Caco-2 (cell line): ENCODE measurements around the gene KLLN. TPM values are rescaled to one million over a fixed set of nuclear protein-coding genes. Genes with fewer than 3 reads are reported as not detected.
"Not testable (repeated sequence)": the region's sequence is repeated elsewhere in the genome, so short reads cannot be mapped to it uniquely, and the experiment has no call there.

ENCODE experiments used
- BruUV-seq: library from RNA; stranded (reverse); fragments of 400-500 nt; replicated peaks from 2 replicates; lab custom pipeline; 2021; lab: Mats Ljungman, UMichigan
- CTCF ChIA-PET: fragments of 300-600 bp; sonication (Branson Sonifier 250); formaldehyde crosslinking; loops from one replicate; lab custom pipeline; 2022; ENCODE audit warnings: antibody characterized with exemption; lab: Charles Lee
- POLR2A ChIA-PET: fragments of 300-600 bp; sonication (Branson Sonifier 250); formaldehyde crosslinking; loops from one replicate; lab custom pipeline; 2022; ENCODE audit warnings: antibody characterized with exemption; lab: Charles Lee
- DNase-seq, 2 experiments: peaks; one replicate each; pipeline versions ENCODE4 v3.0.0 to v3.0.0-alpha.2; 2020 to 2022
- H3K27me3 ChIP-seq: replicated peaks from 2 replicates; pipeline ENCODE4 v1.6.0; 2011; ENCODE audit warnings: low read length; ENCODE audit not compliant: control insufficient read depth, insufficient read depth
- H3K36me3 ChIP-seq: 2 replicates; pipeline ENCODE4 v1.5.1; 2011; ENCODE audit warnings: low read length; ENCODE audit not compliant: control insufficient read depth, insufficient read depth
- H3K4me1 ChIP-seq: fragments of 250-450 bp; sonication (Bioruptor Pico); 2 replicates; pipeline ENCODE4 v1.5.1; 2020; ENCODE audit warnings: mild to moderate bottlenecking
- H3K4me3 ChIP-seq: 2 replicates; pipeline ENCODE4 v1.5.1; 2011; ENCODE audit warnings: low read depth, mild to moderate bottlenecking, control low read depth, low read length
- H3K9me3 ChIP-seq: fragments of 250-450 bp; sonication (Bioruptor Pico); 2 replicates; pipeline ENCODE4 v1.5.1; 2020; ENCODE audit warnings: mild to moderate bottlenecking, moderate library complexity
- H3K27ac Mint-ChIP-seq: one replicate; pipeline ENCODE4 v1.8.0; 2022; ENCODE audit warnings: mixed read lengths; ENCODE audit not compliant: unreplicated experiment
- H3K27me3 Mint-ChIP-seq: one replicate; pipeline ENCODE4 v1.8.0; 2022; ENCODE audit warnings: mixed read lengths; ENCODE audit not compliant: insufficient read depth, unreplicated experiment
- H3K36me3 Mint-ChIP-seq: one replicate; pipeline ENCODE4 v1.8.0; 2022; ENCODE audit warnings: mild to moderate bottlenecking, mixed read lengths; ENCODE audit not compliant: insufficient read depth, unreplicated experiment
- H3K4me1 Mint-ChIP-seq: one replicate; pipeline ENCODE4 v1.8.0; 2022; ENCODE audit warnings: low read depth, mixed read lengths; ENCODE audit not compliant: unreplicated experiment
- H3K4me3 Mint-ChIP-seq: one replicate; pipeline ENCODE4 v1.8.0; 2022; ENCODE audit warnings: mild to moderate bottlenecking, moderate library complexity, mixed read lengths; ENCODE audit not compliant: unreplicated experiment
- H3K9me3 Mint-ChIP-seq: one replicate; pipeline ENCODE4 v1.8.0; 2022; ENCODE audit warnings: mixed read lengths; ENCODE audit not compliant: unreplicated experiment
- CTCF ChIP-seq, 2 experiments: fragments of 200-600 bp in 1 of 2; IDR thresholded peaks; 1 replicate in 1 of 2; 2 replicates in 1 of 2; pipeline versions ENCODE4 v1.5.1 to v1.8.0; 2011 to 2022; ENCODE audit warnings: antibody characterized with exemption in 1 of 2, control low read depth in 1 of 2, inconsistent platforms in 1 of 2, low read depth in 1 of 2, low read length in 1 of 2, mild to moderate bottlenecking in 1 of 2, moderate library complexity in 1 of 2; ENCODE audit not compliant: insufficient read depth in 1 of 2, severe bottlenecking in 1 of 2, unreplicated experiment in 1 of 2
- intact Hi-C: fragments of 100-400 bp; cut with micrococcal nuclease; formaldehyde crosslinking; loops from one replicate; pipeline ENCODE4 v1.10.0; 2022; ENCODE audit not compliant: unreplicated experiment
- total RNA-seq: library from RNA; stranded (reverse); gene quantifications from 2 replicates; pipeline ENCODE4 v1.2.3, GENCODE V29; 2022

KLLN gene
- total RNA-seq, 1 experiment from 2014 or later: 1.2 TPM

DNA sequence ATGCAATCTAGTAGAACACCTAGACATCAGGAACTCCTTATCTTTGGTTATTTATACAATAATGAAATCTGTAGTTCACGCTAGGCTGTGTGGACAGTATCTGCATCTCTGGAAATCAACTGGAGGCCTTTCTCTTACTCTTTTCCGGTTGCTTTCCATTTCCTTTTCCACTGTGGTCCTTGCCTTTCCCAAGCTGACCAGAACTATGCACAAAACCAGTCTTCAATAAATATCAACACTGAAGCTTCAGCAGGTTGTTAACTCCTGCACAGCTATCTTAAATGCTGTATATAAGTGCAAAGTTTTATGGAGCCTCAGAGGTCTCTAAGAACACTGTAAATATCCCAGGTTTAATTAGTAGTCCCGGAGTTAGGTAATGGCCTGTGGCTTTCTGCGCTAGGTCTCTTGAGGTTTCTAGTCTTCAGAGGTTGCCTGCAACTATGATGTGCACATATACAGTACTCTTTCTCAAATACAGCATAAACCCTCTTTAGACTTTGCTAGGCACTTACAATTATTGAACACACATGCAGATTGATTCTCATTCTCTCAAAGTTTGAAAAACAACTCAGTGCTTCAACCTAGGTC is 2.4 kb downstream of the KLLN start:
- BruUV-seq: no TSS peak
- intact Hi-C loops: loop anchor here (1.0 to 5.0 kb wide), 5 partner anchors 81 to 692 kb away; no protein-coding TSS in a partner anchor
- peak overlapping the region; percentile 97 for H3K4me3 Mint-ChIP-seq

GRCh38 chr10:87860156-87860795 is 3.1 kb downstream of the KLLN start:
- no peaks in the 10 kb centered on the region for H3K9me3 Mint-ChIP-seq
- Histone ChIP-seq H3K4me1 (no peaks in the 10 kb centered on the region), H3K36me3 (no peaks in the 10 kb centered on the region), H3K4me3 (no peak overlapping the region), H3K9me3 (no peaks in the 10 kb centered on the region), H3K27me3 (no peaks in the 10 kb centered on the region)
- POLR2A ChIA-PET: interaction anchor here (2.9 kb wide), 1 partner anchor 42 kb away, joined by 15 read pairs; the partner anchor contains the start of gene ATAD1
- no peaks in the 10 kb centered on the region for H3K27me3 Mint-ChIP-seq
- CTCF ChIA-PET: no interaction called here
- H3K27ac Mint-ChIP-seq: no peak overlapping the region
- H3K4me3 Mint-ChIP-seq: peak overlapping the region; percentile 25
- peaks cover 16% of the 10 kb centered on the region for H3K4me1 Mint-ChIP-seq
- peak in 1 of 2 experiments; percentile 32 for DNase-seq
- TF ChIP-seq CTCF (IDR thresholded peaks at IDR 0.05; ENCODE audit: insufficient read depth in 1 of 2, low read depth in 1 of 2, low read length in 1 of 2, severe bottlenecking in 1 of 2, unreplicated experiment in 1 of 2): peak; percentile 39 to 47
- intact Hi-C loops: loop anchor here (1.0 to 5.0 kb wide), 3 partner anchors 82 to 529 kb away; no protein-coding TSS in a partner anchor
- peaks cover 32% of the 10 kb centered on the region for H3K36me3 Mint-ChIP-seq
- no TSS peak for BruUV-seq

More for the DNA sequence above, 2.4 kb downstream of the KLLN start:
- no peak for TF ChIP-seq CTCF (IDR thresholded peaks at IDR 0.05; ENCODE audit: insufficient read depth in 1 of 2, low read depth in 1 of 2, low read length in 1 of 2, severe bottlenecking in 1 of 2, unreplicated experiment in 1 of 2)
- peaks cover 22% of the 10 kb centered on the region for H3K4me1 Mint-ChIP-seq
- peaks cover 32% of the 10 kb centered on the region for H3K36me3 Mint-ChIP-seq
- Histone ChIP-seq H3K4me3 (peak overlapping the region; percentile 69), H3K4me1 (no peaks in the 10 kb centered on the region), H3K36me3 (no peaks in the 10 kb centered on the region), H3K27me3 (no peaks in the 10 kb centered on the region), H3K9me3 (no peaks in the 10 kb centered on the region)
- POLR2A ChIA-PET: interaction anchor here (1.1 to 2.9 kb wide), 3 partner anchors 19 to 43 kb away, joined by 7 to 15 read pairs (median 10); partner anchors contain the start of gene ATAD1
- H3K9me3 Mint-ChIP-seq: no peaks in the 10 kb centered on the region
- CTCF ChIA-PET: interaction anchor here (0.9 to 2.4 kb wide), 3 partner anchors 8 to 525 kb away, joined by 3 to 13 read pairs (median 4); no protein-coding TSS in a partner anchor
- DNase-seq: no peak
- no peaks in the 10 kb centered on the region for H3K27me3 Mint-ChIP-seq
- H3K27ac Mint-ChIP-seq: peak overlapping the region; percentile 93

DNA sequence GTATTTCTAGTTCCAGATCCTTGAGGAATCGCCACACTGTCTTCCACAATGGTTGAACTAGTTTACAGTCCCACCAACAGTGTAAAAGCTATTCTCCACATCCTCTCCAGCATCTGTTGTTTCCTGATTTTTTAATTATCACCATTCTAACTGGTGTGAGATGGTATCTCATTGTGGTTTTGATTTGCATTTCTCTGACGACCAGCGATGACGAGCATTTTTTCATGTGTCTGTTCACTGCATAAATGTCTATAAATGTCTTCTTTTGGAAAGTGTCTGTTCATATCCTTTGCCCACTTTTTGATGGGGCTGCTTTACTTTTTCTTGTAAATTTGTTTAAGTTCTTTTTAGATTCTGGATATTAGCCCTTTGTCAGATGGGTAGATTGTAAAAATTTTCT is 7.7 kb downstream of the KLLN start:
- H3K4me1 ChIP-seq, POLR2A ChIA-PET, DNase-seq, H3K36me3 Mint-ChIP-seq, CTCF ChIA-PET, H3K4me1 Mint-ChIP-seq, H3K9me3 Mint-ChIP-seq, H3K9me3 ChIP-seq, BruUV-seq, H3K36me3 ChIP-seq, H3K27me3 ChIP-seq, H3K4me3 Mint-ChIP-seq, H3K4me3 ChIP-seq, intact Hi-C loops, H3K27me3 Mint-ChIP-seq, H3K27ac Mint-ChIP-seq: not testable (repeated sequence)

DNA sequence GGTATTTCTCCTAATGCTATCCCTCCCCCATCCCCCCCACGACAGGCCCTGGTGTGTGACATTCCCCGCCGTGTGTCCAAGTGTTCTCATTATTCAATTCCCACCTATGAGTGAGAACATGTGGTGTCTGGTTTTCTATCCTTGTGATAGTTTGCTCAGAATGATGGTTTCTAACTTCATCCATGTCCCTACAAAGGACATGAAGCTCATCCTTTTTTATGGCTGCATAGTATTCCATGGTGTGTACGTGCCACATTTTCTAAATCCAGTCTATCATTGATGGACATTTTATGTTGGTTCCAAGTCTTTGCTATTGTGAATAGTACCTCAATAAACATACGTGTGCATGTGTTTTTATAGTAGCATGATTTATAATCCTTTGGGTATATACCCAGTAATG is 8.1 kb downstream of the KLLN start:
- H3K36me3 ChIP-seq, H3K27me3 Mint-ChIP-seq, H3K9me3 Mint-ChIP-seq, H3K36me3 Mint-ChIP-seq, H3K9me3 ChIP-seq, DNase-seq, H3K4me1 Mint-ChIP-seq, BruUV-seq, H3K4me3 ChIP-seq, H3K27me3 ChIP-seq, H3K4me1 ChIP-seq, H3K4me3 Mint-ChIP-seq, POLR2A ChIA-PET, intact Hi-C loops, CTCF ChIA-PET, H3K27ac Mint-ChIP-seq: not testable (repeated sequence)
